ENCODE measurements around the gene IFT80. TPM values are rescaled to one million over a fixed set of nuclear protein-coding genes. Genes with fewer than 3 reads are reported as not detected.

The IFT80 gene
- total and polyA plus RNA-seq, 9 of the 15 experiments (the other 6 are each of a cell fraction or from before 2014, with no cell fraction given), result 6.7 to 21.1 (median 16.4) TPM

GRCh38 chr3:160225176-160226025, 173.6 kb downstream of the IFT80 start, which contains the start of gene C3orf80 (continued):
- TF ChIP-seq NONO (IDR thresholded peaks at IDR 0.05; ENCODE audit: low read depth in 2 of 2, low read length in 1 of 2) (0 out of 4 replicates have a peak, but pooled peaks have one; percentile 23 to 50), ZFP91 (CRISPR knock-in tag; IDR thresholded peaks at IDR 0.05) (no peak), NFXL1 (CRISPR knock-in tag; IDR thresholded peaks at IDR 0.05) (no peak), ARNT (IDR thresholded peaks at IDR 0.05) (no peak), CBX8 (IDR thresholded peaks at IDR 0.05; ENCODE audit: borderline replicate concordance, extremely low read depth, low read depth, low read length, poor library complexity, severe bottlenecking) (no peak), ZNF212 (CRISPR knock-in tag; IDR thresholded peaks at IDR 0.05) (no peak), GTF3C2 (IDR thresholded peaks at IDR 0.05; ENCODE audit: borderline replicate concordance, extremely low read depth, insufficient read length) (no peak), KDM1A (IDR thresholded peaks at IDR 0.05) (no peak), SMARCA5 (IDR thresholded peaks at IDR 0.05) (no peak), ZNF324 (CRISPR knock-in tag; IDR thresholded peaks at IDR 0.05) (no peak), ZNF507 (tag; conservative IDR thresholded peaks at IDR 0.05) (no peak), TSHZ1 (CRISPR knock-in tag; IDR thresholded peaks at IDR 0.05) (no peak), BRD4 (IDR thresholded peaks at IDR 0.05) (no peak), ZNF584 (CRISPR knock-in tag; IDR thresholded peaks at IDR 0.05; ENCODE audit: low read depth) (no peak), ZNF23 (CRISPR knock-in tag; IDR thresholded peaks at IDR 0.05) (no peak), MCM3 (IDR thresholded peaks at IDR 0.05) (no peak), GTF2E2 (tag; IDR thresholded peaks at IDR 0.05) (no peak)

Measured in K562 (cell line).